Esophagus squamous epithelium (tissue), 4 donors: Measurements from ENCODE around the gene PHACTR1.
A peak's percentile ranks its signal among the peaks of the same experiment; 100 is the strongest.

Experiments used
- CTCF ChIP-seq, 6 experiments: fragments of 450-650 bp in 4 of 6; fragments of 200-600 bp in 2 of 6; sonication (generic) in 2 of 6; IDR thresholded peaks; one replicate each; pipeline ENCODE4 v1.5.1; 2016 to 2019; ENCODE audit warnings: antibody characterized with exemption in 6 of 6, mild to moderate bottlenecking in 4 of 6, moderate library complexity in 4 of 6
- POLR2A ChIP-seq, 4 donors: fragments of 450-650 bp; IDR thresholded peaks; one replicate each; pipeline ENCODE4 v1.6.1; 2017; ENCODE audit warnings: antibody characterized with exemption in 4 of 4, mild to moderate bottlenecking in 4 of 4, moderate library complexity in 3 of 4

- peak in 1 of 6 experiments; percentile 28 for TF ChIP-seq CTCF (IDR thresholded peaks at IDR 0.05)
- no peak for TF ChIP-seq POLR2A (IDR thresholded peaks at IDR 0.05)
Observed at GRCh38 chr6:13099771-13100170, 383.2 kb downstream of the PHACTR1 start.
